ENCODE data around the gene NWD2.

The NWD2 gene

DNA sequence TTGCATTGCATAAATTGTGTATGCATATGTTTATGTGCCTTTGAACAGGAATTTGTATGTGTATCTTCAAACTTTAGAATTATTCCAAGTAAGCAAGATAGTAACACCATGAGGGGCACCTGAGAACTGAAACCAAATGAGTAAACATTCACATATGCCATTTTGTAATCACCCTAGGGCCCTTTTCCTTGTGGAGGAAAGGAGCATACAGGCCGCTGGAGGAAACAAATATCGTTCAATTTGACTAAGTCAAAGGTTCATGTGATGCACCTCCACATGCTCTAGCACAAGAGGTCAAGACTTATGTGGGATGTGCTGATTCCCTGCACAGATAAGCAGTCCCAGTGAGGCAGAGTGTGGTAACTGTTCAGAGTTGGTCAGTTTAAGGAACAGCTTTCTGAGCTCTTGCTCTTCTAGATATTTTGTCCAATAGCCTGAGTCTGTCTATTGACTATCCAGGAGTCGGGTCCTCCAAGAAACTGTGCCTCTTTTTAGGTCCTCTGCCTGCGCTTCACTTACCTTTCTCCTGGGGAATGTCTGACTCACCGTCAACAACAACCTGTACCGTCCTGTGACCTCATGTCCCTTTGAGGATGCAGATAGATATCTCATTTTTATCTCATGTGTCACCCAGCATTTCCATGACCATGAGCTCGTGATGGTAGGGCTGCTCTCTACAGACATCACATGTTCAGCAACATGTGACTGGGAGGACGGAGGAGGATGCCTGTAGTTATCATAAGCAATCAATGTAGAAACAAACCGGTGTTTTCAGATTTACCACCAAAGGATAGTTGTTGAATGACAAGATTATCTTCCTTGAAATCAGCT lies 196.9 kb downstream of the NWD2 start:
- DNase-seq, result no peak

DNA sequence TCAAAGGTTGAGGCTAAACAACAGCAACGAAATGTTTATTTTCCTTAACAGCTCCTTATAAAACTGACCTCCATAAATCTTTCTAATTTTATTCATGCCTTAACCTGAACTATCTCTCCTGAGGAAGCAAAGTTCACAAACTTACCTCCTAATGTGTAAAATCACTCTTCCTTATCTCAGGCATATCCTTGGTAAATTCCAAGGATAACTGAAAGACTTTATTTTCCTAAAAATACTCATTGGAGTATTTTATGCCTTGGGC lies 197.4 kb downstream of the NWD2 start:
- DNase-seq, result no peak

DNA sequence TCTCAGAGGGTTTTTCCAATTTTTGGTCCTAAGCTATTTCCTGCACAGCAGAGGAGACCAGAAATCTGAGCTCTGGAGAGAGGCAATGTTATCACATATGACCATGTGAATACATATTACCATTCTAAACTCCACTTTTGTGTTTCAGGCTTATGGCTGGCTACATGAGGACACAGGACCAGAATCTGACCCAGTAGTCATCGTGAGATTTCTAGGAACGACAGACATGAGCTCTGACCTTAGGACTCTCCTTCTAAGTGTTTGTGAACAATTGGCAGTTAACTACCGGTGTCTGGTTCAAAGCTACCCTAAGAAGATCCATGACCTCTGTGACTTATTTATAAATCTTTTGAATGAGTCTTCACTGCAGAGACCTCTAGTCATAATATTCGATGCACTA lies 198.6 kb downstream of the NWD2 start:
- no peak for DNase-seq

DNA sequence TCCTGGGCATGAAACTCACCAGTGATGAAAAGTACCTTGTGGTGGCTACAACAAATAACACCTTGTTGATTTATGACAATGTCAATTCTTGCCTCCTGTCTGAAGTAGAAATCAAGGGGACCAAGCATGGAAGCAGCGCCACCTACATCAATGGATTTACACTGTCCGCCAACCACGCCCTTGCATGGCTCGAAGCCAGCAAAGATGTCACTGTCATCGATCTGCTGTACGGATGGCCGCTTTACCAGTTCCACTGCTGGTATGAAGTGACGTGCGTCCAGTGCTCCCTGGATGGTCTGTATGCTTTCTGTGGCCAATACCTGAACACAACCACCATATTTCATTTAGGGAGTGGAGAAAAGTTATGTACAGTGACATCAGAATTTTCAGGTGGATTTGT lies 200.5 kb downstream of the NWD2 start:
- DNase-seq, result no peak

DNA sequence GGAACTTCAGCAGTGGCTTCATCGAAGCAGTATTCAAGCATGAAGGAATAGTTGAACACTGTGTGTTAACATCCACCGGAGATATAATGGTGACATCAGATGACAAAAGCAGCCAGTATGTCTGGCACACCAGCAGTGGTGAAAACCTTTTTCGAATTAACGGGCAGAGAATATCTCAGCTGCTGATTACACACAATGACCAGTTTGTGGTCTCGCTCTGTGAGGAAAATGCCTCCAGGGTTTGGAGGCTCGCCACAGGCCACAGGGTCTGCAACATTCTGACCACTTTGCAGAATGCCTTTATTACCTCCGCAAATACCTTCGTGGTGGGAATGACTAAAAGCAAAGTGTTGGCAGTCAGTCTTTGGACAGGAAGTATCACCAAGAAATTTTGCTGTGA lies 201.5 kb downstream of the NWD2 start:
- DNase-seq, result no peak

DNA sequence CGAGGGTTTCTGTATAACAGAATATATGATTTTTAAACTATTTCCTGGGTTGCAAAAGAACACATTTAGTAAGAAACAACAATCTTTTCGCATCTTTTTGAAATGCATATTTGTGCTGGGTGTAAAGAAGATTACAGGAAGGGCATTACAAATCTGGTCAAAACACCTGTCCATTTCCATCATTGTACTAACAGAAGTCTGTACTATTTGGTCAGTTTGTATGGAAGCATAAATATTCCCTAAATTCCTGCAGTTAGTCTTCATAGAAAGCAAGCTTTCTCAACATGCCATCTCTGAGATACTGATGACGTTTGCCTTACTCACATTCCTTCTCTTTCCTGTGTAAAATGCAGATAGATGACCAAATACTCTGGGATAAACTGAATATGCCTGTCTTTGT lies 203.3 kb downstream of the NWD2 start:
- no peak for DNase-seq

DNA sequence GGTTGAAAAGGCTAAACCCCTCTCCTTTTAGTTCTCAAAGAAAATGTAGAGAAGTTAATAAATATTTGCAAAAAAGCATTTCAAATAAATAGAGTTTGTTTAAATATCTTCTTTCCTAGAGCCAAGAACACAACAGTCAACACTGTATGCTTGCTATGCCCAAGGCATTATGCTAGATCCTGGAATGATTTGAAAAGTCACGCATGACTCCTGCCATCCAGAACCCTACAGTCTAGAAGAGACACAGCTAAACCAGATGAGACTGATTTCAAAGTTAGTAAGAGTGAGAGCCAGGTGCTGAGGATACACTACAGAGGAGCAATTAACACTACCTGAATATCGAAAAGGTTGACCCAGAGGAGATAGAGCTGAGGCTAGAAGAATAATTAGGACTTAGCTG lies 205.8 kb downstream of the NWD2 start:
- no peak for DNase-seq

DNA sequence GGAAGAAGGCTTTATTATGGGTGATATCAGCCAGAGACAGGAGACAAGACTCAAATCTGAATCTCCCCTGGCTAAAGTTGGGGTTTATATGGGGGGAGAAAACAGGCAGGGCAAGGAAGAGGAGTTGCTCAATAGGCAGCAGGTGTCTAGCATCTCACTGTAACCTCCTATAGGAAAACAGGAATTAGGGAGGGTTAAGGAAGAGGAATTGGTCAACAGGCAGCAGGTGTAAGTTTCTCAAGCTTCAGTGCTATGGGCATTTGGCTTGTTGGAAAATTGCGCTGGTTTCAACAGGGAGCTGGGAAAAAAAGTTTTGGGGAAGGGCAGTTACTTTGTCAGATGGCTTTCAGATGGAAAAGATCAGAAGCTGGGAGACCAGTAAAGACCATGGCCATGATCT lies 206.4 kb downstream of the NWD2 start:
- DNase-seq, result no peak

DNA sequence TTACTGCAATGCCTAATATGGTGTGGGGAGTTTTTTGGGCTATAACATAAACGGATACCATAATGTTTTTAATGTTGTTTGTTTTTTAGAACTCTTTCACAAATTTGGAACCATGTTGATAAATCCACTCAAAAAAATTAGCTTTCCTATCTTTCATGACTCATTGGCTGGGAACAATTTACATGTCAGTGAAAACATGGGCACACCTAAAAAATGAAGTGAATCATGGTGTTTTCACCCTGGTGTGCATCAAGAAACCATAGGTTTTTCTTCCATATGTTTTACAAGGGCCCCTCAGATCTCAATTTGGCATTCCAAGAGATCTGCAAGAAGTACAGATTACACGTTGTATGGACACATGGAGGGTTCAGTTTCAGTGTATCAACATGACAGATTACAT lies 207.1 kb downstream of the NWD2 start:
- no peak for DNase-seq

DNA sequence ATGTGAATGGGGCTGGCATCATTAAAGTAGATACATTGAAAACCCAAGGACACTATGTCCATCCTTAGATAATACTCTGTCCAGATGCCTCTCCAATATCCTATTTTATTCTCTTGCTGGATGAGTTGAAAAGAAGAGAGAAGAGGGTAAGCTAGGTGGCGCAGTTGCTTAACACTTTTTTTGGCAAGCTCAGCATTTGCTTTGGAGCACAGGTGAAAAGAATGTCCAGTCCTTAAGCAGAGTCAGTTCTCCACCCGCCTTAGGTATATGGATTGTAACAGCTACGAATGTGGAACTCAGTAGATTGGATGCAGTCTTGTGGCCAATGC lies 208.4 kb downstream of the NWD2 start:
- DNase-seq, result no peak

DNA sequence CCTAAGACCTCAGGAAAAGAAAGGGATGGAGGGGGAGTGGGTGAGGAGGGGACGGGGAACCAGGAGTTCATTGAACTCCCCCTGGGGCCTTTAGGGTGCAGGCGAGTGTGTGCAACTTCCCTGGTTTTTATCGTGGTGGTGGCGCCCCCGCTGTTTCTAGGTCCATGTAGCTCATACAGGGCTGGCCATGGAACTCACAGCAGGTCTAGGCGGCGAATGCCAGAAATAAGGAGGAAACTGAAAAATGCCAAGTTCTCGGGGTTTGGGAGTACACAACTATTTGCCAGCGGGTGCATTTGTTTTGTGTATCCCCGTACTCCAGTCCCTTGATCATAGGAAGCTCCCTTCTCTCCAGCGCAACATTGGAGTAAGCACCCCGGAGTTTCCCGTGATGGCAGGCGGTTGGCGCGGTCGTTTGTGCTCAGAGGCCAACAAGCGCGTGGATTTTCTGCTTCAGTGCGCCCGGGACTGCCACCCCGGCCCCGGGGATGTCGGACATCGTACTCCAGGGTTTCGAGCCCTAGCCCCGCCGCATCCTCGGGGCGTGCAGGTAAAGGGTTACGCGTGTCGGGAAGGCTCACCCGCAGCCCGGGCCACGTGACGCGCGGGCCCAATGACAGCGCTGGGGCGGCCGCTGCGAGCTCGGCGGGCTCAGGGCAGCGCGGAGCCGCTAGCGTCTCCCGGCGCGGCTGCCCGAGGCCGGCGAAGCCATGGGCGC lies 208.9 kb downstream of the NWD2 start:
- peak; percentile 85 for DNase-seq

DNA sequence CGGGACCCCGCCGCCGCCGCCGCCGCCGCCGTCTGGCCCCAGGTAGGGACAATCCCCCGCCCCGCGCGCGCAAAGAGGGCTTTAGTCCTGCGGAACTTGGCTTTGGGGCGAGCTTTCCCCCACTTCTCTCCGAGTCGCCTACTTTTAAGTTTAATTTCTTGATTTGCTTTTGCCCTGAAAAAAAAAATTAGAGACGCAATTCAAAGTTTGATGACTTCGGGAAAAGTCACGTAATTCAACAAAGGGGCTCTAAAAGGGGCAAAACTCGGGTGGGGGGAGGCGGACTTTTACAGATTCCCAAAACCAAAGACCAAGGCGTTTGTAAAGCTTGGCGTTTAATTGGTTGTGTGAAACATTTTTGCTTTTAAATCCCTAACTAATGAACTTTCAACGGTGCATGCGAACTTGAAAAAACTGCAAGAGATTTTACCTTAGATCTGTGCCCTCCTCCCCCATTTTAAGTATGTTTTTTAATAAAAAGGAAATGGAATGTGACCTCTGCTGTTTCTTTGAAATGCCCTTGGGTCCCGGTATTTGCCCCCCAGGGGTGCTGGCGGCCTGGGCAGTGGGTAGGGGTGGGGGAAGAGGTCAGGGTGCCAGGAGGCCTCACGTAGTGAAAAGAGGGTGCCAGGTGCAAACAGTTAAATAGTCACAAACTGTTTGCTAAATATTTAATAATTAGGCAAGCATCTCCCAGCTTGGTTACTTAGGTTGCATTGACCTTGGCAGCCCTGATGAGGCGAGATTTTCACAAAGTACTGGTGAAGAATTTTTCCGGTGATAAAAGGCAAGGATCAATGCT lies 209.7 kb downstream of the NWD2 start:
- no peak for DNase-seq

DNA sequence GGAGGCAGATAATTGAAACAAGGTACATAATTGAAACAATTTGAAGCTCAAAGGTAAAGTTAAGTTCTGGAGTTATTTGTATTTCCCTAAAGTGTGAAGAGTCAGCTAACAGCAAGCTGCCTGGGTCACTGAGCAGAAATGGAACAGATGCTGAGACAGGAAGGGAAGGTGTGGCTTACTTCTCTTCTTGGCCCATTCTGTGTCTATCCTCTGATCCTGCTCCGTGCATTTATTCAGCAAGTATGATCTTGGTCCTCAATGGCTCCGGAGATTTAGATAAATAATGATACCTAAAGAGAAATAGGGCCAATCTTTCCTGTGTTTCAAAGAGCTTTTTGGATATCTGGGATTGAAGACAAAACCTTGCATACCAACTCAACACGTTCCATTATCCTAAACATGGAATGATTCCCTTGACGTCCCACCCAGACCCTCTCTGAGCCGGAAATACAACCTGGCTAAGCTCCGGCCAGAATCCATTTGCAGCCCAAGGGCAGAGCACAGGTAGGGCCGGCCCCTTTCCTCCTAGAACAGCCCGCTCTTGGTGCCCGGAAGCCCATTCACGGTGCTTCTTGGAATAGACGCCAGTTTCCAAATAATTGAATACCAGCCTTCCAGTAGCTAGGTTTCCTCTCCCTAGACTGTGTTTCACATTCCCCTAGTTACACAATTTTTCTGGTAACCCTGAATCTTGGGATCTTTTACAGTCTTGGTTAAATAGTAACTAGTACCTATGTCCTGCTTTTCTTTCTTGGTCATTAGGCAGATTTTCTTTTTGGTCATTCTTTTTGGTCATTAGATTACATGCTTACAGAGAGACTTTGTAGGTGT lies 211.0 kb downstream of the NWD2 start:
- no peak for DNase-seq

DNA sequence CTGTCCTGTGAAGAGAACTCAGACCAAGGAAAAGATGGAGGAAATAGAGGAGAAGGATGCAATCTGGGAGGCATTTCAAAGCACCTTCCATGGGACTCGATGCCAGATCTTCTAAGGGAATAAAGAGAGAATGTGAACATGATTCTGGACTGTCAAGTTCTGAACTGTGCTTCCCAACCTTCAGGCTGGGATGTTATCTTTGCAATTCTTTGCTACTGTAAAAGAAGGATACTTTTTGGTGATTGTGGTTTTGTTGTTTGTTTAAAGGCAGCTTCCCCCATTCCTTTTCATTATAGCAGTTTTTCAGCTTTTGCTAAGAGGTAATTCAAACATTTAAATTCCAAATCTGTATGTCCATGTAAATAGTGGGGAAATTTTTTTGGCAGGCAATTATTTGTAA lies 217.3 kb downstream of the NWD2 start:
- DNase-seq, result no peak

DNA sequence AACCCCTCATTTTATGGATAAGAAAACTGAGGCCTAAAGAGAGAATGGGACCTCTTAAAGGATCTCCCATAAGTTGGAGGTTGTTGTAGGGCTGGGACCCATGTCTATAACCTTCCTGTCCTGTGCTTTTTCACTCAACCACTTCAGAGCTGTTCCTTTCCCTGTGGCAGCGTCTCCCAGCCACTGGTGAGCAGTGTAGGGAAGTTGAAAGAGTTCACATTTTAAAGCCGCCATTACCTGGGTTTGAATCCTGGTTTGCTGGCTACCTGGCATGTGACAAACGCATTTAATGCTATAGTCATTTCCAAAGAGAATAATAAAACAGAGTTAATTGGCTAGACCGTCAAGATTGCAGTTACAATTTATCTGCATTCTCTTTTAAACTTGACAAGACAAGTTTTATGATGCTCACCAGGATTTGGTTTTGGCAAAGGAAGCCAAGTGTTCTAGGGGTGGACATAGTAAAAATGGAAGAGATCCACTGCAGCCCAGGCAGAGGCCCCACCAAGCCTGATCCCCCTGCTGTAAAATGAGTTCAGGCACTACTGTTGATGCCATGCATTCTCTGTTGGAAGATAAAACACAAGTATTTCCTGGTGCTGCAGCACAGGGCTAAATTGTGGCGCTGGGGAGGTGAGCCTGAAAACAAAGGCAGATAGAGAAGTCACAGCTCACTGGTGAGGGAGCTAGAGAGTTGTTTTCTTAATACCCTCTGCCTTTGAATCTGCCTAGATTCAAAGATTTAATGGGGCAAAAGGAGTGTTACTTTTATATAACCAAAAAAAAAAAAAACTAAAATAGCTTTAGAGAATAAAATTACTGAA lies 218.7 kb downstream of the NWD2 start:
- DNase-seq, result no peak

DNA sequence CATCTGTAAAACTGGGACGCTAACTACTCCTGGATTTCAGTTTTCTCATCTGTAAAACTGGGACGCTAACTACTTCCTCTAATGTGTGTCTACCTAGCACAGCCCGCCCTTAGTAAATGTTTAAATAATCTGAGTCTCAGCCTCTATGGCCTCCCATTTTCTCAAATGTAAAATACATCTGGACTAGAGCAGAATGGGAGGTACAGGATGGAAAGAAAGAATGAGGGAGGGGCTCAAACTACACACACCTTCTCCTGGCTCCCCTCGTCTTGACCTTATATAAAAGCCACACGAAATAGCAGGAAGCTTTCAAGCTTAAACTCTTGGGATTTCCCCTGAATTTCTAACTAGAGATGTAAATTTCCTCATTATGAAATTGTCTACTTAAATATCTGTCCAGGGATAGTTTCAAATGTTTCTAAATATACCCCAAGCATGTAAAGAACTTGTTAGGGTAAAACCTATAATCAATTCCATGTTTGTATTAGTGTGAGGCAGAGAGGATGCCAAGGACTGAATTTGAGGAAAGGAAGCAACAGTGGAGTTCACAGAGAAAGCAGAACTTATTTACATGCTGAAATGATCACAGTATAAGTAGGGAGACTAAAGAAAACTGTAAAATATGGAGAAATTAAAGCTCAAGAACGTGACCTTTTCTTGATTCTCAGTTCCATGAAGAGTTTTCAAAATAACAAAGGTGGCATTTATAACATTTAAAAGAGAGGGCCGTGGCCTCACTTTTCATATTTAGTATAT lies 220.0 kb downstream of the NWD2 start:
- DNase-seq, result no peak

DNA sequence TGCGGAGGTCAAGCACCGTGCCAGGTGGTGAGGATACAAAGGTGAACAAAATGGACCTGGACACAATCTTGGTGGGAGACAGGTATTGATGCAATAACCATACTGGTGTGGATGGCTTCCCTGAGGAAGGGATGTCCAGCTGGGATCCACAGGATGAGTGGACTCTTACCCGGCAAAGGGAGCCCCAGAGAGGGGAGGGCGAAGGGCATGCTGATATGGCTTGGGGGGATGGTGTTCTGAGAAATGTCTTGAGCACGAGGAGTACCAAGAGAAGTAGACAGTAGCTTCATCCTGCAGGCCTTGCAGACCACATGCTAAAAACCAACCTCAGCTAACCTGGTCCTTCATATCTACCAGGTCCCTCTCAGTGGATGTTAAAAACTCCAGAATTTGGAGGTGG lies 220.8 kb downstream of the NWD2 start:
- no peak for DNase-seq

DNA sequence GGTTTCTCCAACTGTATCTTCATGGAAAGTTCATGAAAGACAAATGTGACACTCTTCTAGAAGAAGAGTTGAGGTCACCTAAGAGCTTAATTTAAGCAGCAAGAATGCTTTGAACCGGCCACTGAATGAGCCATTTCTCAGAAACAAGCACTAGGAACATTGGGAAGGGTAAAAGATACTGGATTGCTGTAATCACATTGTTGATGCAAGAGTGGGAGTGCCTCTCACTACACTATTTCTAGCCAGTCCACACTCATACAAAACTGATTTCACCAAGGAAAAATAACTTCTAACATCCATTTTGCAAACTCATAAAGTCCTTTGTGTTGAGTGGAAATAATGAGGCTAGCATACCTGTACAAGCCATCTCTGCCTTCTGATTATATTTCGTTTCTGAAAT lies 221.3 kb downstream of the NWD2 start:
- DNase-seq, result no peak

DNA sequence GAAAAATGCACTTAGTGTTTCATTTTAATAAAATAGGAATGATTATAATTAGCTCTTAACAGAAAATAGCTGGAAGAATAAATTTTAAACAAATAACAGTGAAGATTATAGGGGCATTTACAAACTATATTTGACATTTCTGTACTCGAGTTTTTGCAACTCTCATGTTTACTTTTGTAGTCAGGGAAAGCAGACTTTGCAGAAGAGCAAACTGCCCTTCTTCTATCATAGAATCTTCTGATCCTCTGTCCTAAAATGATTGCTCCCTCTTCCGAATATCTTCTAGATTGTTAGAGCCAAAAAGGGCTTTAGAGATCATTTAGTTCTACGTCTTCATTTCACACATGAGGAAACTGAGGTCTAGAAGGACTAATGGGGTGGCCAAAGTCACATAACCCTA lies 222.7 kb downstream of the NWD2 start:
- no peak for DNase-seq

DNA sequence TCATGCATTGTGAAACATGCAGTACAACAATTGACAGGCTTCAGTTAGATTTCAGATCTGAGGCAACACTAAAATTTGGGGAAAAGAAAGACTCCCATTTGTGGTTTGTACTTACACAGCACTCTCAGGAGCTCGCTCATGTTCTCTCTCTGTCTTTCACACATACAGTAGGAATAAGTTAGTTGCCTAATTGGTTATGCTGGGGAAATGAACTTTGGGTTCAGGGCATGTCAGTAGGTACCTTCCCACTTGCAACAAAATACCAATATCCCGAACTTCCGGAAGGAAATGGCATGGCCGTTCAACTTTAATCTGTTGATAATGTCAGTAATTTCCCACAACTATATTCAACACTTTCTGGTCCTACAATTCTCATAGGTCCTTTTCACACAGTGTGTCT lies 223.3 kb downstream of the NWD2 start:
- DNase-seq, result no peak

DNA sequence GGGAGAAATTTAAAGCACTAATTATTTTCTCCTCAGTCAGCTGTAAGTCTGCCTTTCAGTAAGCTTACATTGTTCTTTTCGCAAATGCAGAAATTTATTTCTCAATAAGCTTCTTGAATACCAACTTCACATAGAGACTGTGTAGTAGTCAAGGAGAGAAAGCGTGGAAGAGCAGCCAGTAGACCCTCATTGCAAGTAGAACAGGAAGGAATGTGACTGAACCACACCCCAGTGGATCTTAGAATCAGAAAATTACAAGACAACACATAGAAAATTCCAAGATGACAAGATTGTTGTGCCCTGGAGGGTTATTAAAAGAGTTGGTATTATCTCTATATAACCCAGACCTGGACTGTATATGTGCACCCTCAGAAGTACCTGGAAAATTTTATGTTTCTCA lies 224.7 kb downstream of the NWD2 start:
- no peak for DNase-seq

All from right kidney (tissue), 1 donor.